ENCODE results near the gene SIM1.
A peak's percentile ranks its signal among the peaks of the same experiment; 100 is the strongest.

The SIM1 gene

GRCh38 chr6:100464903-100465700 lies at the start of gene SIM1:
Gene SIM1, minus strand, starts transcription at chr6:100464921. Its CDS starts 1,453 bp downstream, at chr6:100463468.
- DNase-seq, result peak; percentile 45 to 52

- no peak for DNase-seq
These were observed 47.6 kb upstream of the SIM1 start for GRCh38 chr6:100512203-100512862.

GRCh38 chr6:100509101-100509500 lies 44.4 kb upstream of the SIM1 start:
- DNase-seq, result no peak

- no peak for DNase-seq
These were observed 41.9 kb upstream of the SIM1 start for GRCh38 chr6:100506651-100507050.

GRCh38 chr6:100504786-100505737 lies 40.3 kb upstream of the SIM1 start:
- no peak for DNase-seq

GRCh38 chr6:100503043-100503705 lies 38.5 kb upstream of the SIM1 start:
- DNase-seq, result no peak

GRCh38 chr6:100493206-100493888 lies 28.6 kb upstream of the SIM1 start:
- no peak for DNase-seq

- DNase-seq, result no peak
These were observed 27.4 kb upstream of the SIM1 start for GRCh38 chr6:100491952-100492670.

GRCh38 chr6:100490065-100490464 lies 25.3 kb upstream of the SIM1 start:
- no peak for DNase-seq

GRCh38 chr6:100488244-100488643 lies 23.5 kb upstream of the SIM1 start:
- DNase-seq, result no peak

GRCh38 chr6:100487638-100488037 lies 22.9 kb upstream of the SIM1 start:
- no peak for DNase-seq

GRCh38 chr6:100485268-100485667 lies 20.5 kb upstream of the SIM1 start:
- no peak for DNase-seq

- DNase-seq, result no peak
These were observed 19.8 kb upstream of the SIM1 start for GRCh38 chr6:100484474-100484873.

- DNase-seq, result no peak
These were observed 18.0 kb upstream of the SIM1 start for GRCh38 chr6:100482698-100483097.

GRCh38 chr6:100479179-100480035 lies 14.7 kb upstream of the SIM1 start:
- DNase-seq, result peak; percentile 64 to 66

GRCh38 chr6:100475554-100476320 lies 11.0 kb upstream of the SIM1 start:
- DNase-seq, result no peak

GRCh38 chr6:100473182-100473581 lies 8.5 kb upstream of the SIM1 start:
- DNase-seq, result no peak

GRCh38 chr6:100472674-100473073 lies 8.0 kb upstream of the SIM1 start:
- no peak for DNase-seq

- DNase-seq, result no peak
These were observed 5.8 kb upstream of the SIM1 start for GRCh38 chr6:100470422-100471120.
